IMR-90 (cell line): ENCODE measurements around the gene SLC51A.

Source experiments
- MAFK ChIP-seq: IDR thresholded peaks from 2 replicates; pipeline ENCODE4 v1.6.1; 2012; ENCODE audit warnings: low read depth, low read length, improper control_type of control experiment
- MAZ ChIP-seq: IDR thresholded peaks from 2 replicates; pipeline ENCODE4 v1.6.1; 2012; ENCODE audit warnings: low read depth, mild to moderate bottlenecking, low read length, improper control_type of control experiment, moderate library complexity, borderline replicate concordance
- MXI1 ChIP-seq: IDR thresholded peaks from 2 replicates; pipeline ENCODE4 v1.6.1; 2012; ENCODE audit warnings: low read depth, mild to moderate bottlenecking, low read length, moderate library complexity, borderline replicate concordance
- NFE2L2 ChIP-seq: fragments of 150-350 bp; IDR thresholded peaks from 2 replicates; pipeline ENCODE4 v1.6.1; 2016; ENCODE audit warnings: low read depth, mild to moderate bottlenecking, low read length
- POLR2A ChIP-seq: IDR thresholded peaks from 2 replicates; pipeline ENCODE4 v1.6.1; 2012; ENCODE audit warnings: mild to moderate bottlenecking, low read depth, low read length
- RAD21 ChIP-seq: IDR thresholded peaks from 2 replicates; pipeline ENCODE4 v1.6.1; 2012; ENCODE audit warnings: low read length, improper control_type of control experiment
- RCOR1 ChIP-seq: IDR thresholded peaks from 2 replicates; pipeline ENCODE4 v1.6.1; 2012; ENCODE audit warnings: mild to moderate bottlenecking, low read length, improper control_type of control experiment; ENCODE audit not compliant: insufficient replicate concordance
- RFX5 ChIP-seq: IDR thresholded peaks from 2 replicates; pipeline ENCODE4 v1.8.0; 2012; ENCODE audit warnings: low read depth, mild to moderate bottlenecking, low read length, moderate library complexity
- SMC3 ChIP-seq: fragments of 150-350 bp; IDR thresholded peaks from 2 replicates; pipeline ENCODE4 v1.6.1; 2016; ENCODE audit warnings: low read depth, mild to moderate bottlenecking, antibody characterized with exemption, low read length, moderate library complexity
- TF ChIP-seq, protein P1 (sequence below): conservative IDR thresholded peaks from 2 replicates; pipeline ENCODE4 v1.5.1; 2012; ENCODE audit warnings: mild to moderate bottlenecking, low read depth, low read length, improper control_type of control experiment
- TF ChIP-seq, protein P2 (sequence below): fragments of 150-350 bp; IDR thresholded peaks from 2 replicates; pipeline ENCODE4 v1.6.1; 2017; ENCODE audit warnings: mild to moderate bottlenecking, antibody characterized with exemption, low read length, low read depth

GRCh38 chr3:196216681-196217211 is 412 bp downstream of the SLC51A start:
- TF ChIP-seq, protein P1, sequence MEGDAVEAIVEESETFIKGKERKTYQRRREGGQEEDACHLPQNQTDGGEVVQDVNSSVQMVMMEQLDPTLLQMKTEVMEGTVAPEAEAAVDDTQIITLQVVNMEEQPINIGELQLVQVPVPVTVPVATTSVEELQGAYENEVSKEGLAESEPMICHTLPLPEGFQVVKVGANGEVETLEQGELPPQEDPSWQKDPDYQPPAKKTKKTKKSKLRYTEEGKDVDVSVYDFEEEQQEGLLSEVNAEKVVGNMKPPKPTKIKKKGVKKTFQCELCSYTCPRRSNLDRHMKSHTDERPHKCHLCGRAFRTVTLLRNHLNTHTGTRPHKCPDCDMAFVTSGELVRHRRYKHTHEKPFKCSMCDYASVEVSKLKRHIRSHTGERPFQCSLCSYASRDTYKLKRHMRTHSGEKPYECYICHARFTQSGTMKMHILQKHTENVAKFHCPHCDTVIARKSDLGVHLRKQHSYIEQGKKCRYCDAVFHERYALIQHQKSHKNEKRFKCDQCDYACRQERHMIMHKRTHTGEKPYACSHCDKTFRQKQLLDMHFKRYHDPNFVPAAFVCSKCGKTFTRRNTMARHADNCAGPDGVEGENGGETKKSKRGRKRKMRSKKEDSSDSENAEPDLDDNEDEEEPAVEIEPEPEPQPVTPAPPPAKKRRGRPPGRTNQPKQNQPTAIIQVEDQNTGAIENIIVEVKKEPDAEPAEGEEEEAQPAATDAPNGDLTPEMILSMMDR = no peak
- TF ChIP-seq MAFK = no peak
- no peak for TF ChIP-seq MAZ
- no peak for TF ChIP-seq RAD21
- TF ChIP-seq RCOR1 = no peak
- TF ChIP-seq POLR2A = no peak
- no peak for TF ChIP-seq MXI1
- no peak for TF ChIP-seq SMC3
- no peak for TF ChIP-seq RFX5
- TF ChIP-seq, protein P2, sequence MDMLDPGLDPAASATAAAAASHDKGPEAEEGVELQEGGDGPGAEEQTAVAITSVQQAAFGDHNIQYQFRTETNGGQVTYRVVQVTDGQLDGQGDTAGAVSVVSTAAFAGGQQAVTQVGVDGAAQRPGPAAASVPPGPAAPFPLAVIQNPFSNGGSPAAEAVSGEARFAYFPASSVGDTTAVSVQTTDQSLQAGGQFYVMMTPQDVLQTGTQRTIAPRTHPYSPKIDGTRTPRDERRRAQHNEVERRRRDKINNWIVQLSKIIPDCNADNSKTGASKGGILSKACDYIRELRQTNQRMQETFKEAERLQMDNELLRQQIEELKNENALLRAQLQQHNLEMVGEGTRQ = no peak
- no peak for TF ChIP-seq NFE2L2
